Measurements from ENCODE around the gene WAPL.

GRCh38 chr10:86413046-86413728 is 108.4 kb downstream of the WAPL start:
- TF ChIP-seq CTCF (IDR thresholded peaks at IDR 0.05) (no peak), SMC3 (IDR thresholded peaks at IDR 0.05) (no peak), PBX3 (IDR thresholded peaks at IDR 0.05) (no peak), RFX5 (IDR thresholded peaks at IDR 0.05) (no peak), FOSL2 (IDR thresholded peaks at IDR 0.05) (no peak), FOSL2 (CRISPR knock-in tag; IDR thresholded peaks at IDR 0.05) (no peak), CHD2 (IDR thresholded peaks at IDR 0.05; ENCODE audit: low read length, partially characterized antibody) (no peak), REST (IDR thresholded peaks at IDR 0.05) (no peak), CBX2 (IDR thresholded peaks at IDR 0.05; ENCODE audit: borderline replicate concordance, low read depth) (no peak), HES2 (IDR thresholded peaks at IDR 0.05) (no peak), TP53 (CRISPR knock-in tag; IDR thresholded peaks at IDR 0.05) (no peak), RAD21 (conservative IDR thresholded peaks at IDR 0.05 in 1 of 2, IDR thresholded peaks at IDR 0.05 in 1 of 2) (no peak), POLR2A (IDR thresholded peaks at IDR 0.05; ENCODE audit: low read length) (no peak), MAFK (IDR thresholded peaks at IDR 0.05; ENCODE audit: partially characterized antibody) (no peak), KDM5A (IDR thresholded peaks at IDR 0.05) (no peak)

All from A549 (cell line).